C4-2B (cell line): ENCODE data around the gene RNF214.
"Not testable (repeated sequence)": the region's sequence is repeated elsewhere in the genome, so short reads cannot be mapped to it uniquely, and the experiment has no call there.

Experiments used
- CTCF ChIP-seq: fragments of 450-650 bp; conservative IDR thresholded peaks from 2 replicates; pipeline ENCODE4 v1.5.1; 2017; ENCODE audit warnings: mild to moderate bottlenecking
- ZFX ChIP-seq: fragments of 450-650 bp; IDR thresholded peaks from 2 replicates; pipeline ENCODE4 v1.6.1; 2017

- TF ChIP-seq CTCF, ZFX: not testable (repeated sequence)
These were observed 22.9 kb upstream of the RNF214 start for GRCh38 chr11:117209351-117210125.
